OCI-LY7 (cell line): ENCODE measurements around the gene CLEC3A.

Source experiments
- CTCF ChIP-seq: fragments of 200-600 bp; sonication (generic); conservative IDR thresholded peaks from 2 replicates; pipeline ENCODE4 v1.5.1; 2014; ENCODE audit warnings: mild to moderate bottlenecking, antibody characterized with exemption, low read length, moderate library complexity, mixed read lengths
- EZH2phosphoT487 ChIP-seq: fragments of 200-600 bp; sonication (generic); IDR thresholded peaks from 2 replicates; pipeline ENCODE4 v1.6.1; 2018; ENCODE audit warnings: low read depth, borderline replicate concordance, mild to moderate bottlenecking, mixed run types, antibody characterized with exemption, low read length, moderate library complexity, mixed read lengths

- TF ChIP-seq CTCF: no peak
- no peak for TF ChIP-seq EZH2phosphoT487
Measured at GRCh38 chr16:78040396-78040795, 18.0 kb downstream of the CLEC3A start.
